K562 (cell line): ENCODE data around the gene COL1A1. TPM values are rescaled to one million over a fixed set of nuclear protein-coding genes. Genes with fewer than 3 reads are reported as not detected.

Source experiments
- ATF7 ChIP-seq: fragments of 450-650 bp; IDR thresholded peaks from 2 replicates; pipeline ENCODE4 v1.7.1; 2014; ENCODE audit warnings: mild to moderate bottlenecking, moderate library complexity
- ETV1 ChIP-seq: fragments of 450-650 bp; conservative IDR thresholded peaks from 2 replicates; pipeline ENCODE4 v1.6.1; 2016; ENCODE audit warnings: missing genetic modification characterization, control low read depth, low read depth, missing compliant biosample characterization
- FOXP1 ChIP-seq: sonication (generic); formaldehyde crosslinking; IDR thresholded peaks from 2 replicates; pipeline ENCODE4 v1.8.0; 2022; ENCODE audit warnings: mild to moderate bottlenecking, missing genetic modification reagents
- HOXB6 ChIP-seq: fragments of 250-450 bp; sonication (Bioruptor Pico); IDR thresholded peaks from 2 replicates; pipeline ENCODE4 v1.5.1; 2022; ENCODE audit warnings: mild to moderate bottlenecking, borderline replicate concordance
- KLF1 ChIP-seq: fragments of 450-650 bp; IDR thresholded peaks from 2 replicates; pipeline ENCODE4 v1.6.1; 2016; ENCODE audit warnings: missing genetic modification characterization, missing compliant biosample characterization
- NFE2L1 ChIP-seq: fragments of 450-650 bp; IDR thresholded peaks from 2 replicates; pipeline ENCODE4 v1.6.1; 2016; ENCODE audit warnings: missing genetic modification characterization, low read depth, mild to moderate bottlenecking, missing compliant biosample characterization, moderate library complexity, borderline replicate concordance
- PML ChIP-seq: IDR thresholded peaks from 2 replicates; pipeline ENCODE4 v1.6.1; 2012; ENCODE audit warnings: low read length, inconsistent platforms
- POLR2G ChIP-seq: fragments of 200-400 bp; formaldehyde crosslinking; IDR thresholded peaks from 2 replicates; pipeline ENCODE4 v1.6.1; 2017; ENCODE audit warnings: low read depth, mild to moderate bottlenecking, antibody characterized with exemption, low read length, moderate library complexity
- PYGO2 ChIP-seq: fragments of 450-650 bp; IDR thresholded peaks from 2 replicates; pipeline ENCODE4 v1.6.1; 2016; ENCODE audit warnings: mild to moderate bottlenecking, missing genetic modification characterization, moderate library complexity, missing compliant biosample characterization
- RBBP5 ChIP-seq: fragments of 200-600 bp; sonication (generic); IDR thresholded peaks from 2 replicates; pipeline ENCODE4 v1.6.1; 2012; ENCODE audit warnings: borderline replicate concordance, mild to moderate bottlenecking, low read length, control low read depth, inconsistent platforms; ENCODE audit not compliant: insufficient read depth, poor library complexity, severe bottlenecking
- RBM17 ChIP-seq: fragments of 200-400 bp; formaldehyde crosslinking; IDR thresholded peaks from 2 replicates; pipeline ENCODE4 v1.6.1; 2017; ENCODE audit warnings: low read depth, mild to moderate bottlenecking, low read length, borderline replicate concordance
- RFX5 ChIP-seq: IDR thresholded peaks from 2 replicates; pipeline ENCODE4 v1.6.1; 2011; ENCODE audit warnings: low read depth, mild to moderate bottlenecking, improper control_type of control experiment, low read length
- TARDBP ChIP-seq: fragments of 450-650 bp; IDR thresholded peaks from 2 replicates; pipeline ENCODE4 v1.6.1; 2016
- ZEB2 ChIP-seq: fragments of 450-650 bp; IDR thresholded peaks from 2 replicates; pipeline ENCODE4 v1.6.1; 2016
- ZFX ChIP-seq: sonication (generic); formaldehyde crosslinking; IDR thresholded peaks from 2 replicates; pipeline ENCODE4 v1.8.0; 2022; ENCODE audit warnings: mild to moderate bottlenecking, missing genetic modification reagents, moderate library complexity
- ZNF175 ChIP-seq: fragments of 200-800 bp; sonication (Bioruptor generic); IDR thresholded peaks from 2 replicates; pipeline ENCODE4 v1.6.1; 2016; ENCODE audit warnings: low read depth, mild to moderate bottlenecking, missing genetic modification characterization, missing compliant biosample characterization
- ZNF347 ChIP-seq: fragments of 450-650 bp; formaldehyde crosslinking; IDR thresholded peaks from 2 replicates; pipeline ENCODE4 v1.4.0; 2020; ENCODE audit warnings: low read depth, mild to moderate bottlenecking, moderate library complexity
- ZNF778 ChIP-seq: fragments of 450-650 bp; formaldehyde crosslinking; IDR thresholded peaks from 2 replicates; pipeline ENCODE4 v1.4.0; 2020; ENCODE audit warnings: mild to moderate bottlenecking, moderate library complexity
- ZNF785 ChIP-seq: fragments of 250-450 bp; sonication (Bioruptor Pico); IDR thresholded peaks from 2 replicates; pipeline ENCODE4 v1.4.0; 2020; ENCODE audit warnings: mild to moderate bottlenecking
- polyA plus RNA-seq, 8 experiments: library from polyadenylated mRNA; depleted of rRNA in 4 of 8; stranded (reverse) in 5 of 8; unstranded in 3 of 8; fragments of >200 nt; fragmentation: Nextera tagmentation in 2 of 8; fragmentation: Illumina TruSeq in 1 of 8; extraction: Ambion mirVana in 2 of 8; extraction: Trizol in 1 of 8; gene quantifications; 2 replicates each; pipeline versions ENCODE4 v1.2.1 to v1.2.3, GENCODE V29; 2011 to 2014; ENCODE audit warnings: inconsistent platforms in 1 of 8, missing spikeins in 1 of 8
- total RNA-seq, 7 experiments: library from RNA; depleted of rRNA in 6 of 7; stranded (reverse); fragments of >200 nt in 6 of 7; fragmentation: Illumina TruSeq in 2 of 7; extraction: Trizol in 2 of 7; gene quantifications; 2 replicates each; pipeline versions ENCODE4 v1.2.1 to v1.2.3, GENCODE V29; 2011 to 2021; ENCODE audit warnings: low replicate concordance in 1 of 7
- TF ChIP-seq, protein P1 (sequence below): sonication (generic); formaldehyde crosslinking; IDR thresholded peaks from 2 replicates; pipeline ENCODE4 v1.9.0; 2022; ENCODE audit warnings: mild to moderate bottlenecking, missing genetic modification reagents
- TF ChIP-seq, protein P2 (sequence below): fragments of 250-450 bp; sonication (Bioruptor Pico); IDR thresholded peaks from 2 replicates; pipeline ENCODE4 v1.5.0; 2022; ENCODE audit warnings: mild to moderate bottlenecking

Gene COL1A1
- total and polyA plus RNA-seq, 9 of the 15 experiments (the other 6 are each of a cell fraction or from before 2014, with no cell fraction given): 0.04 to 3.4 (median 0.18) TPM

DNA sequence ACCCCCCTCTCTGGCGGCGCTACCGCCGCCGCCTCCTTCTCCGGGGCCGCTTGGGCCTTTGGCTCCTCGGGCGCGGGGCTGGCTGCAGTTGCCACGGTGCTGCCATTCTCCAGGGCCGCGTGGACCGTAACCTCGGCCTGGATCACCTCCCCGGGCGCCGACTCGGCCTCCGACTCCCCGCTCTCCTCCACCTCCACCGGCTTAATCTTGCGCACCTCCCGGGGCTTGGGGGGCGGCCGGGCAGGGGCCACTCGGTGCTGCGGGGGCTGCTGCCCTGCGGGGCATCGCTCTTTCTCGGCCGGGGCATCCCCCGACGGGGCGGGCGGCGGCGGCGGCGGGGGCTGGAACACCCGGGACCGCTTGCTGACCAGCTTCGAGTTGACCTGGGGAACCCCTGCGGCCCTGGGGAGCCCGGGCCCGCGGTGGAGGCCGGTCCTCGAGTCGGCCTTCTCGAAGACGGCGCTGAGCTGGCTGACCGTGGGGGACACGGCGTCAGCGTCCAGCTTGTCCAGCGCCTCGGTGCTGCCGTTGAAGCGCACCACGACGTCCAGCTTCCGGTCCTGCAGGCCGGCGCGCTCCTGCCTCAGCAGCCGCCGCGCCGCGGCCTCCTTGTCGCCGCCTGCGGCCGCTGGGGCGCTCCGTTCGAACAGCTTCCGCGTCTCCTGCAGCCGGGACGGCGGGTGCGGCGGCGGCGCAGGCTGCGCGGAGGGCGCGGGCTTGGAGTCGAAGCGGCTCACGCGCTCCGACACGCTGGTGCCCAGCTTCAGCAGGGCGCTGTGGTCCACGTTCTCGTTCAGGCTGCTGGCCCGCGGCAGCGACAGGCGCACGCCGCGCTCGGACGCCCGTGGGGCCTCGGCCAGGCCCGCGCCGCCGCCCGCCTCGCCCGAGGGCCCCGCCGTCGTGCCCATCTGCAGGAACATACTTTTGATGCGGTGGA, 51.7 kb downstream of the COL1A1 start (continued):
- TF ChIP-seq ZNF175 (CRISPR knock-in tag) (no peak), HOXB6 (CRISPR knock-in tag) (no peak), ATF7 (peak; percentile 19; the same call in 1 of the 2 replicates), RFX5 (no peak), TARDBP (no peak), RBBP5 (peak; percentile 96), ZEB2 (no peak), RBM17 (no peak), ETV1 (tag) (peak; percentile 61), POLR2G (peak; percentile 78), ZNF778 (no peak), NFE2L1 (tag) (no peak), ZFX (CRISPR knock-in tag) (peak; percentile 76), PYGO2 (no peak), ZNF785 (CRISPR knock-in tag) (no peak), PML (no peak), FOXP1 (CRISPR knock-in tag) (no peak), ZNF347 (CRISPR knock-in tag) (no peak), KLF1 (tag) (peak; percentile 39; the same call in 1 of the 2 replicates)
- TF ChIP-seq, protein P1, sequence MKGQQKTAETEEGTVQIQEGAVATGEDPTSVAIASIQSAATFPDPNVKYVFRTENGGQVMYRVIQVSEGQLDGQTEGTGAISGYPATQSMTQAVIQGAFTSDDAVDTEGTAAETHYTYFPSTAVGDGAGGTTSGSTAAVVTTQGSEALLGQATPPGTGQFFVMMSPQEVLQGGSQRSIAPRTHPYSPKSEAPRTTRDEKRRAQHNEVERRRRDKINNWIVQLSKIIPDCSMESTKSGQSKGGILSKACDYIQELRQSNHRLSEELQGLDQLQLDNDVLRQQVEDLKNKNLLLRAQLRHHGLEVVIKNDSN: no peak
- TF ChIP-seq, protein P2, sequence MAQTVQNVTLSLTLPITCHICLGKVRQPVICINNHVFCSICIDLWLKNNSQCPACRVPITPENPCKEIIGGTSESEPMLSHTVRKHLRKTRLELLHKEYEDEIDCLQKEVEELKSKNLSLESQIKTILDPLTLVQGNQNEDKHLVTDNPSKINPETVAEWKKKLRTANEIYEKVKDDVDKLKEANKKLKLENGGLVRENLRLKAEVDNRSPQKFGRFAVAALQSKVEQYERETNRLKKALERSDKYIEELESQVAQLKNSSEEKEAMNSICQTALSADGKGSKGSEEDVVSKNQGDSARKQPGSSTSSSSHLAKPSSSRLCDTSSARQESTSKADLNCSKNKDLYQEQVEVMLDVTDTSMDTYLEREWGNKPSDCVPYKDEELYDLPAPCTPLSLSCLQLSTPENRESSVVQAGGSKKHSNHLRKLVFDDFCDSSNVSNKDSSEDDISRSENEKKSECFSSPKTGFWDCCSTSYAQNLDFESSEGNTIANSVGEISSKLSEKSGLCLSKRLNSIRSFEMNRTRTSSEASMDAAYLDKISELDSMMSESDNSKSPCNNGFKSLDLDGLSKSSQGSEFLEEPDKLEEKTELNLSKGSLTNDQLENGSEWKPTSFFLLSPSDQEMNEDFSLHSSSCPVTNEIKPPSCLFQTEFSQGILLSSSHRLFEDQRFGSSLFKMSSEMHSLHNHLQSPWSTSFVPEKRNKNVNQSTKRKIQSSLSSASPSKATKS (CRISPR knock-in tag): no peak
